Mammary epithelial cell (primary cell): ENCODE results near the gene METRN.

ENCODE experiments used
- EZH2 ChIP-seq: IDR thresholded peaks from 2 replicates; pipeline ENCODE4 v1.6.1; 2012; ENCODE audit warnings: low read length, inconsistent platforms, borderline replicate concordance
- TF ChIP-seq, protein P1 (sequence below), 2 donors: IDR thresholded peaks in 1 of 2; conservative IDR thresholded peaks in 1 of 2; 2 replicates each; pipeline ENCODE4 v1.5.1; 2011 to 2012; ENCODE audit warnings: inconsistent platforms in 2 of 2, low read length in 2 of 2, mild to moderate bottlenecking in 2 of 2, control low read depth in 1 of 2, low read depth in 1 of 2; ENCODE audit not compliant: insufficient read depth in 1 of 2; ENCODE audit errors: extremely low read depth in 1 of 2

DNA sequence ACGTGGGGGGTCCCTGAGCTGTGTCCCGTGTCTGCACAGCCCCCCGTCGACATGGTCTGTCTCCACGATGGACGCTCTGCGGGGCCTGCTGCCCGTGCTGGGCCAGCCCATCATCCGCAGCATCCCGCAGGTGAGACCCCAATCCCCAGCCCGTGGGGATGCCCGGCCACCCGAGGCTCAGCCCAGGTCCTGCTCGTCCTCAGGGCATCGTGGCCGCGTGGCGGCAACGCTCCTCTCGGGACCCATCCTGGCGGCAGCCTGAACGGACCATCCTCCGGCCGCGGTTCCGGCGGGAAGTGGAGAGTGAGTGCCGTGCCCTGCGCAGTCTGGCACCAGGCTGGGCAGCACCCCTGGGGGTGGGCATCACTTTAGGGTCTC lies 50.6 kb downstream of the METRN start:
- TF ChIP-seq, protein P1, sequence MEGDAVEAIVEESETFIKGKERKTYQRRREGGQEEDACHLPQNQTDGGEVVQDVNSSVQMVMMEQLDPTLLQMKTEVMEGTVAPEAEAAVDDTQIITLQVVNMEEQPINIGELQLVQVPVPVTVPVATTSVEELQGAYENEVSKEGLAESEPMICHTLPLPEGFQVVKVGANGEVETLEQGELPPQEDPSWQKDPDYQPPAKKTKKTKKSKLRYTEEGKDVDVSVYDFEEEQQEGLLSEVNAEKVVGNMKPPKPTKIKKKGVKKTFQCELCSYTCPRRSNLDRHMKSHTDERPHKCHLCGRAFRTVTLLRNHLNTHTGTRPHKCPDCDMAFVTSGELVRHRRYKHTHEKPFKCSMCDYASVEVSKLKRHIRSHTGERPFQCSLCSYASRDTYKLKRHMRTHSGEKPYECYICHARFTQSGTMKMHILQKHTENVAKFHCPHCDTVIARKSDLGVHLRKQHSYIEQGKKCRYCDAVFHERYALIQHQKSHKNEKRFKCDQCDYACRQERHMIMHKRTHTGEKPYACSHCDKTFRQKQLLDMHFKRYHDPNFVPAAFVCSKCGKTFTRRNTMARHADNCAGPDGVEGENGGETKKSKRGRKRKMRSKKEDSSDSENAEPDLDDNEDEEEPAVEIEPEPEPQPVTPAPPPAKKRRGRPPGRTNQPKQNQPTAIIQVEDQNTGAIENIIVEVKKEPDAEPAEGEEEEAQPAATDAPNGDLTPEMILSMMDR (conservative IDR thresholded peaks at IDR 0.05 in 1 of 2, IDR thresholded peaks at IDR 0.05 in 1 of 2; ENCODE audit: extremely low read depth in 1 of 2, insufficient read depth in 1 of 2, low read depth in 1 of 2, low read length in 2 of 2): no peak
- TF ChIP-seq EZH2: no peak
